HG03565 (cell line): Measurements from ENCODE around the gene SEMA5A.
"Not testable (repeated sequence)": the region's sequence is repeated elsewhere in the genome, so short reads cannot be mapped to it uniquely, and the experiment has no call there.

Experiments used
- ATAC-seq: cut with Tn5 transposase; IDR thresholded peaks from one replicate; pipeline ENCODE4 v1.9.1; 2021; ENCODE audit warnings: mild to moderate bottlenecking, moderate library complexity; ENCODE audit not compliant: unreplicated experiment

The SEMA5A gene

DNA sequence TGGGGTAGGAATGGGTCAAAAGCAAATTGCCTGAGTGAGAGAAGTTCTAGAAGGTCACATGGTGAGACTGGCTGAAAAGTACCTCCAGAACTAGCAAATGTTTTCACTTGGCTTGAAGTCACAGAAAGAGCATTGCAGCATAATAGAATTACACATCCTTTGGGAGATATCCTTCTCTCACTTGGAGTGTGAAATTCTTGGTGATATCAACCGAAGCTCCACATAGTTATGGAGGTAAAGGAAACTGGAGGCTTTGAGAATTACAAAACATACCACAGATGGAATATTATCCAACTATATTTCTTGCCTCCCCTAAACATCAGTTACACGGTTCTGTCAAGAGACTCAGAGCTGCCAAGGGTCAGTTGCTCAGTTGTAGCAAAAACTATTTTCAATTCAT, 182.4 kb downstream of the SEMA5A start:
- peak; percentile 11 for ATAC-seq

DNA sequence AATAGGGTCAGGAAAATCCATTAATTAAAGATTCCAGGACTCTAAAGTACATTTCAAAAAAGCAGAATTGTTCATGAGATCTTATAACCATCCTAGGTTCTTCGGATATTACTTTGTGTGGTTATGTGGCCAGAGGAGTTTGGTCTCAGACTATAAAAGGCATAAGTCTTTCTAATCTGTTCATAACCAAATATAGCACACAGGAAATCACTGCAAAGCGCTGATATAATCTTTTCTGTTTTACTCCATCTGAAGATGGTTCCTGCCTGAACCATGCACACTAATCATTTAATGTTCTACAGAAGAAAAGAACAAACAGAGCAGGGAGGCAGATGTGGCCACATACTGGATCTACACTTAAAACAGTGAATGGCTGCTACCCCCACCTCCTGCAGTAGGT, 182.8 kb downstream of the SEMA5A start:
- peak; percentile 66 for ATAC-seq

GRCh38 chr5:9362600-9362999, 183.3 kb downstream of the SEMA5A start:
- ATAC-seq: peak; percentile 52

DNA sequence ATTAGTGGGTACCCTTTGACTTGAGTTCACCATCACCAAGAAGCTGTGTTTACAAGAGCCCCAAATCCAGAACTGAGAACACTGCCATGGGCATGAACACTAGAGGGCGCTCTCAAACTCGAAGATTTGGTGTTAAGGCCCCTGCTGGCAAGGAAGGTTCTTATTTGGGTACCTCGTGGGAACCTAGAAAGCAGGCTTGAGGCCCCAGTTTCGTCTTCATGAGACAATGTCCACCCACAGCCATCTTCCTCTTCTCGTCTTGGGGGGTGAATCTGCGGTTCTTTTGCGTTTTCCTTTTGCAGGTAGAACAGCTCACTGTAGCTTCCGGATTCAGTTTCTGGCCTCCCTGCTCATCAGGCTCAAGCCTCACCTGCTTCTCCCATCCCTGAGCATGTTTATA, 184.0 kb downstream of the SEMA5A start:
- ATAC-seq: peak; percentile 44

GRCh38 chr5:9358961-9359685, 186.8 kb downstream of the SEMA5A start:
- no peak for ATAC-seq

GRCh38 chr5:9356351-9356825, 189.5 kb downstream of the SEMA5A start:
- no peak for ATAC-seq

- ATAC-seq: no peak
These were observed 191.4 kb downstream of the SEMA5A start for GRCh38 chr5:9354336-9355081.

GRCh38 chr5:9353048-9353447, 192.8 kb downstream of the SEMA5A start:
- not testable (repeated sequence) for ATAC-seq

DNA sequence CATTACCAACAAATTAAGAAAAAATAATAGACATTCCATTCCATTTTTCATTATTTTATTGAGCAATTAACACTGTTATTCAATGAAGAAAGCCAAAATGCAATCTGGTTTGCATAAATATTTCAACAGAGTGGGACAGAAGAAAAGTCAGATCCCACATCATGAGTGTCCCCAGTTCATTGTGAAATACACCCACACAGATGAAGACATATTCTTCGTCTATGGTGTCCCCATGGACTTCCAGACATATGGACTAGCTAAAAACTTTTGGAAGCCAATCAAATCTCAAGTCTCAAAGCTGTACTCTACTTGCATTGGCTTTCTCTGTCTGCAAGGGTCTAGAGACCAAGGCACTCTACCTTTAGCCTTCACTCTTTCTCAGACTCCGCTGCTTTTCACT, 194.3 kb downstream of the SEMA5A start:
- ATAC-seq: no peak

DNA sequence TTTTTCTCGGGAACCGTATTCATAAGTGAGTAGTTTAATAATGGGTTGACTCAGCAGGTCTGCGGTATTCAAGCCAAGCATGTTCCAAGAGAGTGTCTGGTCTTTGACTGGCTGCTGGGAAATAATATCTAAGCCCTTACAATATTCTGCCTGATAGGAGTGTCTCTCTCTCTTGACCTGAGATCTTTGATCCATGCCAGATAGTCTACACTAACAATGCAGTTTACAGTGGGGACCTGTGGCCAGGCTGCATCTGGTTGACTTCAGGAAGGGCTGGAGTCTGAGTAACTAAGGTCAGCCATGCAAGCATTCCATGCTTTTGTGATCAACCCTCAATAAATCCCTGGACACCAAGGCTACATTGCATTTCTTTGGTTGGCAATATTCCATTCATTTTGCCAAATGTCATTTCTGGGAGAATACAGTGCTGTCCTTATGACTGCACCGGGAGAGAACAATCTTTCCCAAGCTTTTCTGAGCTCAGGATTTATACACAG, 195.5 kb downstream of the SEMA5A start:
- no peak for ATAC-seq

GRCh38 chr5:9348401-9348996, 197.4 kb downstream of the SEMA5A start:
- no peak for ATAC-seq

DNA sequence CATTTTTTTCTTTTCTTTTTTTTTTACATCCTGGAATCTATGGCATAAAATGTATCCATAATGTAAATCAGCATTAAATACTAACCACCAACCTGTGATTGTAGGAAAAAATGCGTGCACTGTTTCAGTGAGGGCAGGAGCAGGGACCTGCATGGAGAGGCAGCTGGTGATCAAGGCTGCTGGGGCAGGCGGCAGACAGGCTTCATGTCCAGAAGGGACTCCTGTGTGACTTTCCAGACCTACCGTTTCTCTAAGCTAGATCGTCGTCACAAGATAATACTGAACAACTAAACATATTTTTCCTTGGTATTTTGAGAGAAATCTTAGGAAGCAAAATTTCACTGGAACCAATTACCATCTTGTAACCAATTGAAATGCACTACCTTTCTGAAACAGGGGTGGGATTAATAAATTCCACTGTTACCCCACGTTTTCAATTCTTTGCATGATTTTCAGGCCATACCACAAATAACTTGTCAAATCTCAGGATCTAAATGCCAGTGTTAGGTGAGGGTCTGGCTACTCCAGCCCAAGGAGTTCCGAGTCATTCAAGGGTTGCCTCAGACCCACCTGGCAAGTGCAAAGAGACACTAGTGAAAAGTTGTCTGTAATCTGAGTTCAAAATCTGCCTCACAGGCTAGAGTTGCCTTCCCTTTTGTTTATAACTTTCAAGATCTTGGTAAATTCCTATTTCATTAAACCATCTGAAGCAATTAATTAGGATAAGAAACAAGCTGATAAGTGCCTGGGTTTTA, 198.2 kb downstream of the SEMA5A start:
- ATAC-seq: no peak

DNA sequence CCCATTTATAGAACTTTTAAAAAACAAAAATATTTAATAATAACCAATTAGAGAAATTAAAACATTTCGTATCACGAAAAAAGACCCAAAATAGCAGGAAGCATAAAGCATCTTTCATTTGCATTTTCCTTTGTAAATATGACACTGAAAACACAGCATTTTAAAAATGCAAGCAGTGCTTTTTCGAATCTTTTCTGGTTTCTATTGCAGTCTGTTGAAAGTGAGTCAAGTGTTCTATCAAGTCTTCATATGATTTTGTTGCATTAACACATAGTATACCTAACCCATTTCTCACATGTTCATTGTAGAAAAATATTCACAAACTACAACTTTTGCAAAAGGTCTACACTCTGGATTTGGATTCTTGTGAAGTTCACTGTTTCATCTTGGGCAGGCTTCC, 198.8 kb downstream of the SEMA5A start:
- ATAC-seq: no peak

DNA sequence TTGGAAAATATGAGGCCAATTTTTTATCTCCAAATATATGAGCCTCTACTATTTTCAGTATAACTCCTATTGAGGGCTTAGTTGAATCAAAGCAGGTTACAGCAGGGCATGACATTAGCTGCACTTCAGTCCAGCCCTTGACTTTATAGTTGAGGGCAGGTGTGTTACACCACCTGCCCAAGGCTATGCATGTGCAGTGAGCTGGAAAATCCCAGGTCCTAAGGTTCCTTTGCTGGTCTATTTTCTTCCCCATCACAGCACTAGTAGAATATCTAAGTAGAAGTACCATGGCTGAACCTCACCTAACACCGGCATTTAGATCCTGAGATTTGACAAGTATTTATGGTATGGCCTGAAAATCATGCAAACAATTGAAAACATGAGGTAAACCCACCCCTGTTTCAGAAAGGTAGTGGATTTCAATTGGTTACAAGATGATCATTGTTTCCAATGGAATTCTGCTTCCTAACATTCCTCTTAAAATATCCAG, 201.1 kb downstream of the SEMA5A start:
- no peak for ATAC-seq

- no peak for ATAC-seq
These were observed 202.6 kb downstream of the SEMA5A start for GRCh38 chr5:9343146-9343850.

- no peak for ATAC-seq
These were observed 203.6 kb downstream of the SEMA5A start for GRCh38 chr5:9342161-9342787.

GRCh38 chr5:9340085-9340484, 205.8 kb downstream of the SEMA5A start:
- no peak for ATAC-seq

- no peak for ATAC-seq
These were observed 206.6 kb downstream of the SEMA5A start for GRCh38 chr5:9339206-9339818.

- ATAC-seq: no peak
These were observed 207.1 kb downstream of the SEMA5A start for GRCh38 chr5:9338796-9339195.
